ENCODE results near the gene MED13. TPM values are rescaled to one million over a fixed set of nuclear protein-coding genes. Genes with fewer than 3 reads are reported as not detected.

The MED13 gene
- total and polyA plus RNA-seq, 2 experiments from 2014 or later = 6.6 to 51.2 TPM

- Histone ChIP-seq H3K9me2 (replicated peaks; ENCODE audit: insufficient read depth) (no peaks in the 10 kb centered on the region), H3K9me3 (ENCODE audit: low read depth) (no peaks in the 10 kb centered on the region), H3K27me3 (no peaks in the 10 kb centered on the region), H3K4me1 (ENCODE audit: insufficient read depth) (no peaks in the 10 kb centered on the region), H3K79me2 (peaks cover 3% of the 10 kb centered on the region), H3K4me2 (no peak overlapping the region), H4K20me1 (ENCODE audit: insufficient read depth, poor library complexity, severe bottlenecking) (no peaks in the 10 kb centered on the region), H2AFZ (no peak overlapping the region), H3K36me3 (replicated peaks; ENCODE audit: insufficient read depth, low read depth) (no peaks in the 10 kb centered on the region), H3K27ac (no peak overlapping the region), H3K4me3 (no peak overlapping the region)
- no peak for DNase-seq (ENCODE audit: low spot score)
- WGBS (ENCODE audit: low lambda C conversion rate, missing lambda C conversion rate) = 97% methylated on average over 1 of the region's 1 CpG
- TF ChIP-seq, protein P1, sequence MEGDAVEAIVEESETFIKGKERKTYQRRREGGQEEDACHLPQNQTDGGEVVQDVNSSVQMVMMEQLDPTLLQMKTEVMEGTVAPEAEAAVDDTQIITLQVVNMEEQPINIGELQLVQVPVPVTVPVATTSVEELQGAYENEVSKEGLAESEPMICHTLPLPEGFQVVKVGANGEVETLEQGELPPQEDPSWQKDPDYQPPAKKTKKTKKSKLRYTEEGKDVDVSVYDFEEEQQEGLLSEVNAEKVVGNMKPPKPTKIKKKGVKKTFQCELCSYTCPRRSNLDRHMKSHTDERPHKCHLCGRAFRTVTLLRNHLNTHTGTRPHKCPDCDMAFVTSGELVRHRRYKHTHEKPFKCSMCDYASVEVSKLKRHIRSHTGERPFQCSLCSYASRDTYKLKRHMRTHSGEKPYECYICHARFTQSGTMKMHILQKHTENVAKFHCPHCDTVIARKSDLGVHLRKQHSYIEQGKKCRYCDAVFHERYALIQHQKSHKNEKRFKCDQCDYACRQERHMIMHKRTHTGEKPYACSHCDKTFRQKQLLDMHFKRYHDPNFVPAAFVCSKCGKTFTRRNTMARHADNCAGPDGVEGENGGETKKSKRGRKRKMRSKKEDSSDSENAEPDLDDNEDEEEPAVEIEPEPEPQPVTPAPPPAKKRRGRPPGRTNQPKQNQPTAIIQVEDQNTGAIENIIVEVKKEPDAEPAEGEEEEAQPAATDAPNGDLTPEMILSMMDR (IDR thresholded peaks at IDR 0.05; ENCODE audit: poor library complexity) = no peak
- TF ChIP-seq EZH2 (IDR thresholded peaks at IDR 0.05; ENCODE audit: borderline replicate concordance) = no peak
- no peak for TF ChIP-seq EZH2phosphoT487 (IDR thresholded peaks at IDR 0.05; ENCODE audit: low read depth, severe bottlenecking, unreplicated experiment)
These were observed 122.0 kb downstream of the MED13 start for GRCh38 chr17:61943117-61943516.

DNA sequence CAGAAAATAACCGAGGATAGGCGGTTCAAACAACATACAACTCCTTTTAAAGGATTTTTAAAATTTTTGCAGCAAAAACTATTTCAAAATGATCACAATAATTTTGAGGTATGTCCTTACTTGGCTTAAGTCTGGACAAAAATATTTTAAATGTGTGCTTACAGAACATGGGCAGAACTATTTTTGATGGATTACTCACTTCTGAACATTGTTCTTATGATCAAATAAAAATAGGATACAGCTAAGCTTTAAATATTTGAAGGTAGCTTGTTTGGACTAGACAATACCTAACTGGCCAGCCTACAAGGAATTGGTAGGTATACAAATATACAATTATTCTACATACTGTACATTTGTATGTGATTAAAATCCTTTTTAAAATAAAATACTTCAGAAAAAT lies 123.0 kb downstream of the MED13 start:
- no peaks in the 10 kb centered on the region for H4K20me1 ChIP-seq (ENCODE audit: insufficient read depth, poor library complexity, severe bottlenecking)
- no peaks in the 10 kb centered on the region for H3K36me3 ChIP-seq (replicated peaks; ENCODE audit: insufficient read depth, low read depth)
- H3K4me1 ChIP-seq (ENCODE audit: insufficient read depth) = no peaks in the 10 kb centered on the region
- no peaks in the 10 kb centered on the region for H3K27me3 ChIP-seq
- no peak overlapping the region for H2AFZ ChIP-seq
- no peak overlapping the region for H3K4me3 ChIP-seq
- no peak overlapping the region for H3K4me2 ChIP-seq
- no peaks in the 10 kb centered on the region for H3K79me2 ChIP-seq
- no peaks in the 10 kb centered on the region for H3K9me3 ChIP-seq (ENCODE audit: low read depth)
- TF ChIP-seq, protein P1 (IDR thresholded peaks at IDR 0.05; ENCODE audit: poor library complexity) = no peak
- TF ChIP-seq EZH2 (IDR thresholded peaks at IDR 0.05; ENCODE audit: borderline replicate concordance) (no peak), EZH2phosphoT487 (IDR thresholded peaks at IDR 0.05; ENCODE audit: low read depth, severe bottlenecking, unreplicated experiment) (no peak)
- no peak overlapping the region for H3K27ac ChIP-seq
- no peaks in the 10 kb centered on the region for H3K9me2 ChIP-seq (replicated peaks; ENCODE audit: insufficient read depth)
- WGBS (ENCODE audit: low lambda C conversion rate, missing lambda C conversion rate) = 97% methylated on average over 2 of the region's 2 CpGs
- DNase-seq (ENCODE audit: low spot score) = no peak

DNA sequence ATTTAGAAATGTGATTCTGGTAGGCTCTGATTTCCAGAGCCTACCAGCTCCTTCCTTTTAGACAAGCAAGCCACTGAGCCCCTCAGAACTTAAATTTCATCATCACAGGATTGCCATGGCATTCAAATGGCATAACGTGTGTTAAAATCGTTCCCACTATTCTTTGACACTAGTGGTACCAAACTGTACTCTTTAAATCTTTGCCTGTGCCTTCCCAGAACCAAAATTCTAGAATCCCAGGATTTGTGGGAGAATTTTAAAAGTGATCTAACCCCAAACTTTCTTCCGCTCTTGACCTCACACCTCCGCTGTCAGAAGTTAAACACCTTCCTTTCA lies 137.0 kb downstream of the MED13 start:
- no peaks in the 10 kb centered on the region for H3K36me3 ChIP-seq (replicated peaks; ENCODE audit: insufficient read depth, low read depth)
- WGBS (ENCODE audit: low lambda C conversion rate, missing lambda C conversion rate) = 54% methylated on average over 4 of the region's 4 CpGs
- no peak for DNase-seq (ENCODE audit: low spot score)
- H2AFZ ChIP-seq = peak overlapping the region; percentile 66
- H3K9me2 ChIP-seq (replicated peaks; ENCODE audit: insufficient read depth) = no peaks in the 10 kb centered on the region
- H3K9me3 ChIP-seq (ENCODE audit: low read depth) = no peaks in the 10 kb centered on the region
- H3K79me2 ChIP-seq = peaks cover 21% of the 10 kb centered on the region
- H4K20me1 ChIP-seq (ENCODE audit: insufficient read depth, poor library complexity, severe bottlenecking) = no peaks in the 10 kb centered on the region
- TF ChIP-seq EZH2phosphoT487 (IDR thresholded peaks at IDR 0.05; ENCODE audit: low read depth, severe bottlenecking, unreplicated experiment) = no peak
- TF ChIP-seq, protein P1 (IDR thresholded peaks at IDR 0.05; ENCODE audit: poor library complexity) = no peak
- TF ChIP-seq EZH2 (IDR thresholded peaks at IDR 0.05; ENCODE audit: borderline replicate concordance) = no peak
- peak overlapping the region; percentile 90 for H3K4me2 ChIP-seq
- peak overlapping the region; percentile 91 for H3K27ac ChIP-seq
- H3K4me1 ChIP-seq (ENCODE audit: insufficient read depth) = peaks cover 6% of the 10 kb centered on the region
- H3K4me3 ChIP-seq = peak overlapping the region; percentile 0
- no peaks in the 10 kb centered on the region for H3K27me3 ChIP-seq

Data from hepatocyte (in vitro differentiated cells).